Muscle of back (tissue), 11 donors: ENCODE measurements around the gene TFEB. TPM values are rescaled to one million over a fixed set of nuclear protein-coding genes. Genes with fewer than 3 reads are reported as not detected.
A peak's percentile ranks its signal among the peaks of the same experiment; 100 is the strongest.
"Not testable (repeated sequence)": the region's sequence is repeated elsewhere in the genome, so short reads cannot be mapped to it uniquely, and the experiment has no call there.

Source experiments
- DNase-seq, 3 donors: peaks; one replicate each; pipeline versions ENCODE4 v3.0.0 to v3.0.0-alpha.2; 2013
- polyA plus RNA-seq, 10 donors: library from polyadenylated mRNA; unstranded; fragments of 120-200 nt; gene quantifications; one replicate each; pipeline ENCODE4 v1.2.1, GENCODE V29; 2013; ENCODE audit not compliant: insufficient read length in 10 of 10

Gene TFEB
- polyA plus RNA-seq, 10 donors, result 4.6 to 10.6 (median 6.8) TPM

GRCh38 chr6:41767112-41767833, 31.9 kb upstream of the TFEB start:
- peak; percentile 28 to 66 (median 38) for DNase-seq

GRCh38 chr6:41766043-41766664, 30.7 kb upstream of the TFEB start:
- DNase-seq, result not testable (repeated sequence)

DNA sequence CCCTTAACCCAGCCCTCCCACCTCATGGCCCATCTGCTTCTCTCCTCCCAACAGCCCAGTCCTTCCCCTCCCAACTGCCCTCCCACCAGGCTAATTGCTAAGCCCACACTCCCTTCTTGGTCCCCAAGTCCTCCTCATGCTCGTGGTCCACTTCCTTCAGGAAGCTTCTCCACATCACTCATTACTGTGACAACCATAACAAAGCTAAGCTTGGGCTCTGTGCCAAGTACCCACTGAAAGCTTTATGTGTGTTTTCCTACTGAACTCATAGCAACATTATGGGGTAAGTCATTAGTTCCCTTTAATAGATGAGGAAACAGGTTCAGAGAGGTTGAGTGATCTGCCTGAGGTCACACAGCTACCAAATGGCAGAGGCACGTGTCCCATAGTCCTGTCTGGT, 28.1 kb upstream of the TFEB start:
- no peak for DNase-seq

GRCh38 chr6:41759905-41760579, 24.6 kb upstream of the TFEB start:
- DNase-seq, result no peak

GRCh38 chr6:41759106-41759904, 23.9 kb upstream of the TFEB start:
- DNase-seq, result no peak

- no peak for DNase-seq
Measured at GRCh38 chr6:41758641-41759035, 23.2 kb upstream of the TFEB start.

DNA sequence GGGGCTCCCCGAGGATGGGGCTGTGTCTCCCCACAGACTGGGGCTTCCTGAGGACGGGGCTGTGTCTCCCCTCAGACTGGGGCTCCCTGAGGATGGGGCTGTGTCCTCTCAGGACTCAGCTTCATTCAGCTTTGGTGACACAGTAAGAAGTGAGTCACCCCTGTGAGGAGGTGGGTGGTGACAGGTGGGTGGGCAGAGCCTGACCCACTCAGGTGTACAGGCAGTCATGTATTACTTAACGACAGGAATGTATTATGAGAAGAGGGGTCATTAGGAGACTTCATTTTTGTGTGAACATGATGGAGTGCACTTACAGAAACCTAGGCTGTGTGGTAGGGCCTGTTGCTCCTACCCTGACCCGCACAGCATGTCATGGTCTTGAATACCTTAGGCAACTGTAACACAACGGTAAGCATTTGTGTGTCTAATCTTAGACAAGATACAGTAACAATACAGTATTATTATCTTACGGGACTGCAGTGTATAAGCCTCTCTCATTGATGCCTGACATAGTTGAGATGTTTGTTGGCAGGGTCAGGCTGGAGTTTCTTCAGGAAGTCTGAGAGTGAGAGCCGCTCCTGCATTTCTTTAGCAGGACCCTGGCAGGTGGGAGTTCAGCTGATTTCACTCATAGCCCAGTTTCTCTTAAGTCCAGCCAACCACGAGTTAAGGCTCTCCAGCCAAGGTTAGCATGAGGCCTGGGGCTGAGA, 22.7 kb upstream of the TFEB start:
- no peak for DNase-seq

DNA sequence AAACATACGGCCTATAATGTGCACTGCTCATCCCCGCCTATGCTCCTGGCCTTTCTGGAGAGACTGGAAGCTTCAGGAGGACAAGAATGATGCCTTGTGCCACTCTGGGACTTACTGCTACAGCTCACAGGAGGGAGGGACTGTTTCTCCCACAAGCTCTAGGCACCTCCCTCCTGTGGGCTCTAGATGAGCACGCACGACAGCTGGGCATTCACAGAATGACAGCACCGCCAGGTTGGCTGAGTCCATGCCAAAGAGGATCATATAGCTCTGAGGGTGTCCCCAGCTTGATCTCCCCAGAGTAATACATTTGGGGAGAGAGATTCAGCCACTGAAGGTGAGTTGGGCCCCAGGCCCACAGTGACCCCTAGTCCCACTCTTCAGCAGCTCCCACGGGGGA, 21.9 kb upstream of the TFEB start:
- DNase-seq, result peak; percentile 35 to 56 (median 40)

GRCh38 chr6:41756354-41756753, 20.9 kb upstream of the TFEB start:
- DNase-seq, result no peak

- DNase-seq, result no peak
Measured at GRCh38 chr6:41755895-41756294, 20.5 kb upstream of the TFEB start.

DNA sequence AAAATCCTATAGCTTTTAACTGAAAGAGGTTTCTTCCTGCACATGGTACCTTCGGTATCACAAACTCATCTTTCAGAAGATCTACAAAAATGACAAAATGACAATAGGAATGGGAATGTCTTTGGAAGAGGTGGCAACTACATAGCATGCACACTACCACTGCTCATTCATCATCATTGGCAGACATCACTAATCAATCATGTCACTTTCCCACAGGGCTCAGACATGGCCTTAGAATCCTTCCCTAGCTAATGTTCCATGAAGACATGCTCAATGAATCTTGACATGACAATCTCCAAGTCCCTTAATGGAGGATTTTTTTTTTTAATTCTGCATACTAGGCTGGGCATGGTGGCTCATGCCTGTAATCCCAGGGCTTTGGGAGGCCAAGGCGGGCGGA, 15.0 kb upstream of the TFEB start:
- no peak for DNase-seq

- DNase-seq, result no peak
Measured at GRCh38 chr6:41748542-41748941, 13.1 kb upstream of the TFEB start.

DNA sequence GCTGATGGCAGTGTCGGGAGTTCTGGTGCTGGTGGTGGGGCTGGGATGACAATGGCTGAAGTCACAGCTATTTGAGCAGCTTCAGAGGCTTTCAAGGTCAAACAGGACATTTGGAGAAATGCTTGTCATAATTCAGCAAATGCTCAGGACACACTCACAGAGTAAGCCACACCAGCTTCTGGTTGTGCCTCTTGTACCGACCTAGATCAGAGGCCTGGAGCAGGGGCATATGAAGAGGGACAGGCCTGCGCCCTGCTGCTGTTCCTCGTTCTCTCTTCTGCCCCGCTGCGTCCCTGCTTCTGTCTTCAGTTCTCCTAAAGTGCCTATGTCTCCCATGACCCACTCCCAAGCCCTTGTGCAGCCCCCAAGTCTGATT, 12.7 kb upstream of the TFEB start:
- no peak for DNase-seq

DNA sequence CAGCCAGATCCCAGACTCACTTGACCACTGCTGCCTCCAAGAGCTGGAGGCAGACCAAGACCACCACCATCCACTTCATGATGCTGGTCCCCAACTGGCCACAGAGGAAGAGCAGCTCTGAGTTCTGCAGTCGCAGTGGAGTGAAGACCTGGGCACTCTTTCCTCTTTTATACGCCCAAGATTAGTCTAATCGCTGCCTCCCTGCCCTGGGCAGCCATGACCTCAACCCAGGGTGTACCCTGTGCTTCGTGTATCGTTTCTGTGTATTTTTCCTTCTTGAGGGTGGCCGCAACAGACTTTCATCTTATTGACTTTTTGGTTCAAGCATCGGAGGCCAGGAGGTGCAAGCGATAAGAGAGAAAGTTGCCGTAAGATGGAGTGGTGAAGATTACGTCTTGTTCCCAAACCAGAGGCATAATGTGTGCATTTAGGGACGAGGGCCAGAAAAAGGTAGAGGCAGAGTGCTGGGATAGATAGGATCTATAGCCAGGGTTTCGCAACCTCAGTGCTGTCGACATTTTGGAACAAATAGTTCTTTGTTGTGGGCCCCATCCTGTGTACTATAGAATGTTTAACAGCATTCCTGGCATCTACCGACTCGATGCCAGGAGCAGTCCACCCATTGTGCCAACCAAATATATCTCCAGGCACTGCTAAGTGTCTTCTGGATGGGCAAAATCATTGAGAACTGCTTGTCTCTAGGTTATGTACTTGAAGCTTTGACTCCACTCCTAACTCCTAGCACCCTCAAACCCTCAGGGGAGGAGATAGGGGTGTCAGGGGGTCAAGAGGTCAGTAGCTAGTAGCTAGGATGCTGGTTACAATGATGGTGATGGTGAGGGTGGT, 12.1 kb upstream of the TFEB start, which contains the start of gene PGC:
Gene PGC (minus strand): TSS at position 142 of the 846 bp plus-strand sequence. CDS start 63 bp downstream, at position 79.
- no peak for DNase-seq

DNA sequence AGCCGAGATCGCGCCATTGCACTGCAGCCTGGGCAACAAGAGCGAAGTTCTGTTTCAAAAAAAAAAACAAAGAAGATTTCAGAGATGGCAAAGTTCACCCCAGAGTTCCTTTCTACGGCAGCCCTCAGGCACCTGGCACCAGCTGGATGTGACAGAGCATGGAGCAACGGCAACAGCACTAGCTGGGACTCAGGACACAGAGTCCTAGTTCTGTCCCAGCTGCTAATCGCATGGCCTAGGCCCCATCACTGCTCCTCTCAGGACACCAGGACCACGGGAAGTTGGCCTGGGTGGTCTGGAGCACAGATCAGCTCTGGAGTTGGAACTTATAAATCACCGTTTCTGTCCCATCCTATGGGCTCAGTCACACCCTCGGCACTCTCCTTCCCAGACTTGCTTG, 10.7 kb upstream of the TFEB start:
- DNase-seq, result no peak

DNA sequence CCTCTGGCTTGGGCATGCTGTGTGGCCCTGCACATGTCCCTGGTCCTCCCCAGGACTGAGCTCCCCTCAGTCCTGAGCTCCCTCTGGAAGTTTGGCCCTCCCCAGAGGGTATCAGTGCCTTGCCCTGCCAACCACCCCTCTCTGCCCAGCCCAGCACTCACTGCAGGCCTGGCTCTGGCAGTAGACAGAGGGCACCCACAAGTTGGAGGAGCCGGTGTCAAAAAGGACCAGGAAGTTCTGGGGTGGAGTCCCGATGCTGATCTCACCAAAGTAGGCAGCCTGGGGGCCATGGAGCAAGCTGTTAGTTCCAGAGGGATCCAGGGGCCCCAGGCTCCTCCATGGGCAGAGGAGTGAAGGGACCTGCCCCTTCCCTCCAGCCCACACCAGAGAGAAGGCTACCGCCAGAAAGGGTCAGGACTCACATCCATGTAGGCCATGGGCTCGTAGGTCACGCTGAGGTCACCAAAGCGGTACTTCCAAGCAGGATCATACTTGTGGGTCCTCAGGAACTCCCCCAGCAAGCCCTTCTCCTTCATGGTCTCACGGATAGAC, 8.9 kb upstream of the TFEB start:
- no peak for DNase-seq

DNA sequence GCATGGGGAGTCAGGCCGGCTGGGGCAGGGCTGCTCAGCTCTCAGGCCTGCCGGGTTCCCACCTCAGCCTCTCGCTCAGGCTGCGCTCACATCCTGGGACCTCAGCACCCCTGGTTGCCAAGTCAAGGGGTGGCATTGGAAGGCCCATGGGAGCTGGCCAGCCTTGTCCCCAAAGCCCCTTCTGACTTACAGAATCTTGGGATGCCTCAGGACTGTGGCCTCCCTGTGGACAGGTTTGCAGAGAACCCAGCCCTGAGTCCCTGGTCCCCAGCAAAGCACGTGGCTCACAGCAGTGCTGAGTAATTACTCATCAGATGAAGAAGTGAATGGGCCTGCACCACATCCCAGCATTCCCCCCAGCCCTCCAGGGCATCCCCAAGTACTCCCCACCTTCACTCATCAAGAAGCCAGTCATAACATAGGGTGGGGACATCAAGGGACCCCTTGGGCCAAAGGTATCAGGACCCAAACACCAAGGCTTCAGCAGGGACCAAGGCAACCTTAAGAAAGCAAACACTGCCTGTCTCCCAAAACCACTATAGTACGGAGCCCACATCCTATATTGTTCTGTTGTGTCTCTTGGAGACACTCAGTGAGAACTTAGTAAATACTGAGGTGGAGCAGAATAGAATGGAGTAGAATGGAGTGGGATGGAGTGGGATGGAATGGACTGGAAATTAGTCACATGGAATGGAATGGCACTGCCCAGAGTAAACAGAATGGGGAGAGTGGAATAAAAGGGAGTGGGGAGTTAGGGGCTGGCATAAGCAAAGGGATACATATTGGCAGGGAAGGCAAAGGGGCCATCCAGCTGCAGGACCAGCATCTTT, 8.2 kb upstream of the TFEB start:
- DNase-seq, result no peak

- DNase-seq, result no peak
Measured at GRCh38 chr6:41741625-41742490, 6.5 kb upstream of the TFEB start.
